GM12875 (cell line): ENCODE measurements around the gene CACNA1D.

Source experiments
- H3K4me3 ChIP-seq: one replicate; pipeline ENCODE4 v1.5.1; 2011; ENCODE audit warnings: low read depth, low read length, control low read depth
- TF ChIP-seq, protein P1 (sequence below): IDR thresholded peaks from 2 replicates; pipeline ENCODE4 v1.5.1; 2011; ENCODE audit warnings: low read depth, mild to moderate bottlenecking, control low read depth, inconsistent platforms, low read length, moderate library complexity, borderline replicate concordance; ENCODE audit not compliant: insufficient read depth

CACNA1D gene

DNA sequence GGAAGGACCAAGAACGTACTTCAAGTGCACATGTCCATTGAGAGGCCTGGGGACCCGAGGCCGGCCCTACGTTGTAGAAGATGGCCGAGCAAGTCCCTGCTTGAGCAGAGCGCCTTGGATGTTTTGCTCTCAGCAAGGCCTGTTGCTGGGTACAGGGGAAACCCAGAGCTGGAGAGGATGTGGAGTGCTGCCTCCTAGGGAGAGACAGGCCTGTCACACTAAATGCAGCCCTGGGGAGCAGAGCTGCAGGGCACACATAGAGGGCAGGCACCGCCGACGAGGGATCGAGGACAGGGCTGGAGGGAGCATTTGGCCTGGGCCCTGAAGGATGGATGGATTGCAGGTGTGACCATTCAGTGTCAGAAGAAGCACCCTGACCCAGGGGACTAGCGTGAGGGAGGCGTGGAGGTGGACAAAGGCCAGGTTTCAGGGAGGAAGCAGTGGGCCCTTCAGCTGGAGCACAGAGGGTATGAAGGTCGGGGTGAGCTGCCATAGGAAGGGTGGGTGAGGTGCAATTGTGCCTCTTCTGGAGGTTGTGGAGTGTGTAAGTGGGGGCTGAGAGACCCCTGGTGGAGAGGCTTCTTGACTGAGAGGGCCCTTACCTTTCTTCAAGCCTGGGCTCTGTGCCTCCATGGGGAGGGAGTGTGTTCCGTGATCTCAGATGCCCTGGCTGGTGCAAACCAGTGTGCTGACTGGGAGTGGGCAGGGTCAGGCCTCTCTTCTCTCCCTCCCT lies 209.4 kb downstream of the CACNA1D start:
- H3K4me3 ChIP-seq = no peak overlapping the region
- TF ChIP-seq, protein P1, sequence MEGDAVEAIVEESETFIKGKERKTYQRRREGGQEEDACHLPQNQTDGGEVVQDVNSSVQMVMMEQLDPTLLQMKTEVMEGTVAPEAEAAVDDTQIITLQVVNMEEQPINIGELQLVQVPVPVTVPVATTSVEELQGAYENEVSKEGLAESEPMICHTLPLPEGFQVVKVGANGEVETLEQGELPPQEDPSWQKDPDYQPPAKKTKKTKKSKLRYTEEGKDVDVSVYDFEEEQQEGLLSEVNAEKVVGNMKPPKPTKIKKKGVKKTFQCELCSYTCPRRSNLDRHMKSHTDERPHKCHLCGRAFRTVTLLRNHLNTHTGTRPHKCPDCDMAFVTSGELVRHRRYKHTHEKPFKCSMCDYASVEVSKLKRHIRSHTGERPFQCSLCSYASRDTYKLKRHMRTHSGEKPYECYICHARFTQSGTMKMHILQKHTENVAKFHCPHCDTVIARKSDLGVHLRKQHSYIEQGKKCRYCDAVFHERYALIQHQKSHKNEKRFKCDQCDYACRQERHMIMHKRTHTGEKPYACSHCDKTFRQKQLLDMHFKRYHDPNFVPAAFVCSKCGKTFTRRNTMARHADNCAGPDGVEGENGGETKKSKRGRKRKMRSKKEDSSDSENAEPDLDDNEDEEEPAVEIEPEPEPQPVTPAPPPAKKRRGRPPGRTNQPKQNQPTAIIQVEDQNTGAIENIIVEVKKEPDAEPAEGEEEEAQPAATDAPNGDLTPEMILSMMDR = no peak

DNA sequence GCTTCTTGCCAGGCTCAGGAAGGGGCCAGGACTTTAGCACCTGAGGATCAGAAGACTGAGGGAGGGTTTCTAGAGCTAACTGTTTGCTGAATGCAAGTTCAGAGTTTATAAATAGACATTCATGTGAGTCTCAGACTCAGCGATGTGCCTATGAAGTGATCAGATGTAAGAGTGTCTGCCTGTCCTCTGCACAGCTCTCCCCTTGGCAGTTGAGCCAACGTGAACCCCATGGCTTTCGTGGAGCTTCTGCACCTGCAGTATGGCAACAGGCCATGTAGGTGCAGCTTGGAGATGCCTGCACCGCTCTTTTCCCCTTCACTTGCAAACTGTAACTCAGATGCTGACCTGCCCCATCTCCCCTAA lies 209.9 kb downstream of the CACNA1D start:
- TF ChIP-seq, protein P1 = no peak
- no peak overlapping the region for H3K4me3 ChIP-seq

DNA sequence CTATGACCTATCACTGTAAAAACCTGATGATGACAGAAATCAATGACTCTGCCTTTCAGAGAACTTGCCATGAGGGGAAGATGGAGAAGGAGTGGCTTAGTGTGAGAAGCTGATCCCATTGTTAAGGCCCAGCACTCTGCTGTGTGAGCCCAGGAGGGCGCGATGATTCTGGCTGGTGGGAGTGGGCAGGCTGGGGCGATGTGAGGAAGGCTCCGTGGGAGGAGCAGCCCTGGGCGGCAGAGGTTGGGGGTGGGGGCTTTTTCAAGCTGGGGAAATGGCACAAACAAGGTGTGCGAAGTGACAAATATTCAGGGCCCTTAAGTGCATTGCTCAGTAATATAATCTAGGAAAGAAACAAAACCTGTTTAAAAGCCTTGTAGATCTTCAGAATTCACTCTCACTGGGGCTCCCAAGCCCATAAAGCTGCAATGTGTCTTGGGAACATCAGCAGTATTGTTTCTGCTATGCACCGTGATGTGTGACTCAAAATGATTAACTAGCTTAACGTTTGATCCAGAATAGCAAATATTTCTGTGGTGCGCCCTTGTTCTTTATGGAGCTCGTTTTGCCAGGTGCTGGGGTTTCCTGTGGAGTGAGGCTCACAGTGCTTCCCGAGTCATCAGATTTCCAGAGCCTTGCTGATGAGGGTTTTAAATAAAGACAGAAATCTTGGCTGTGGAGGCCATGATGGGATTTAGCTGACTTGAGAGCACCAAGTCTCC lies 210.8 kb downstream of the CACNA1D start:
- H3K4me3 ChIP-seq = no peak overlapping the region
- TF ChIP-seq, protein P1 = no peak

DNA sequence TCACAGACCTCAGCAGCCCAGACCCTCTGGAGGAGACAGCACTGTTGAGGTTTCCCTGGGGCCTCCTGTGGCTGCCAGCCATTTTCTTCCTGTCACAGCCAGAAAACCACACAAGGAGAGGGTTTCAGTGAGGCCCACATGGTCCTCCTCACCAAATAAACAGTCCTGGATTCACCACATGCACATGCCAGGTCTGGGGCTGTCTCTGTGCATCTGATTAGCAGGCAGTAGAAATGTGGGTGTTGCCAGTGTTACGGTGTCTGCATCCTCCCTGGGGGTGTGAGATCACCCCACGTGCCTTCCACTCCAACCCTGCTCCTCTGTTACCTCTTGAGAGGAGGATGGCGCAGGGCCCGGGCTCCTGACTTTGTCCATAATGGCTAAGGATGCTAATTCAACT lies 211.4 kb downstream of the CACNA1D start:
- TF ChIP-seq, protein P1 = no peak
- no peak overlapping the region for H3K4me3 ChIP-seq

DNA sequence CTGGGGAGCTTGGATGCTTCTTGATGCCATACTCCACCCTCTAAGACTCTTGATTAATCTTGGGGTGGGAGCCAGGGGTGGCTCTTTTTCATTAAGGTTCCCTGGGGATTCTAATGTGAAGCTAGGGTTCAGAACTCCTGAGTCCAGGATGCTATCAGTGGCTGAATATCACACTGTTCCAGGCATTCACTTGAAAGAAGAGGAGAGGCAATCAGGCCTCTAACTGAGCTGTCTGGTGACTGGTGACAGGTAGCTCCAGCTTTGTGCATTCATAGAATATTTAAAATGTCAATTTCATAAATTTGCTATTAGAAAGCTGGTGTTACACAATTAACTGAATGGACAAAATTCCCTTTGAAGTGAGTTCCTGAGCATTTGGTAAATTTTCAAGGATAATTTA lies 212.8 kb downstream of the CACNA1D start:
- TF ChIP-seq, protein P1 = no peak
- H3K4me3 ChIP-seq = no peak overlapping the region

DNA sequence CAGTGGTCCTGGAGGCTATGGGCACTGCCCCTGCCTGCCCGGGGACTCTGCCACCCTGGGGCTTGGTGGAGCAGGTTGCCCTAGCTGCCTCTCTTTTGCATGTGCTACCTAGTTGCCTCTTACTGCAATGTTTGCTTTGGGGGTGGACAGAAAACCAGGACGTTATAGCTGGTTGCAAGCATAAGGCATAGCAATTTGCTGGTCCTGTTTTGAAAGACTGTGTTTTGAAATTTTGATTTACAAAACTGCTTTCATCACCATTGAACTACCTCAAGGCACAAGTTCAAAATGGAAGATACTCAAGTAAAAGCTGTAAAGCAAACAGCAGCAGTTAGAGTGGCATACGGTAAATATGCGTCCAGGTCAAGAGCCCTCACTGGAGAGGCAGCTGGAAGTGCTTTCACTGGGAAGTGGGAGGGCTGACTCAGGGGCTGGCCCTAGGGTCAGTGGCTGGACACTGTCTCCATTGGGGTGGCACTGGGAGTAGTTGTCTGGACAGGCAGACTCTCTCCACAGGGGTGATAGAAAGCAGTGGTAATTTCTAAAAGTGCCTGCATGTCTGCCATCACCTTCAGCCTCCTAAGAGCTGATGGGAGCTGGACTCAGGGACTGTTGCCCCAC lies 213.7 kb downstream of the CACNA1D start:
- no peak overlapping the region for H3K4me3 ChIP-seq
- TF ChIP-seq, protein P1 = no peak
